Endodermal cell (in vitro differentiated cells): ENCODE measurements around the gene FKBP14. TPM values are rescaled to one million over a fixed set of nuclear protein-coding genes. Genes with fewer than 3 reads are reported as not detected.

Experiments used
- DNase-seq: peaks from one replicate; pipeline ENCODE4 v3.0.0-alpha.2; 2017
- H3K27ac ChIP-seq: 2 replicates; pipeline ENCODE4 v1.5.1; 2013; ENCODE audit warnings: mild to moderate bottlenecking, low read depth, low read length, moderate library complexity
- H3K27me3 ChIP-seq: 2 replicates; pipeline ENCODE4 v1.6.1; 2013; ENCODE audit warnings: mild to moderate bottlenecking, low read length, moderate library complexity; ENCODE audit not compliant: insufficient read depth, control insufficient read depth, poor library complexity, severe bottlenecking
- H3K36me3 ChIP-seq: 2 replicates; pipeline ENCODE4 v1.7.0; 2013; ENCODE audit warnings: mild to moderate bottlenecking, low read length, moderate library complexity; ENCODE audit not compliant: control insufficient read depth, insufficient read depth
- H3K4me1 ChIP-seq: one replicate; pipeline ENCODE4 v1.7.0; 2013; ENCODE audit warnings: low read length; ENCODE audit not compliant: control insufficient read depth, insufficient read depth
- H3K4me3 ChIP-seq: 2 replicates; pipeline ENCODE4 v1.5.1; 2013; ENCODE audit warnings: mild to moderate bottlenecking, low read length, moderate library complexity
- H3K9ac ChIP-seq: 2 replicates; pipeline ENCODE4 v1.6.1; 2013; ENCODE audit warnings: mild to moderate bottlenecking, low read length, moderate library complexity; ENCODE audit not compliant: poor library complexity, severe bottlenecking; ENCODE audit errors: extremely low read depth
- H3K9me3 ChIP-seq: 2 replicates; pipeline ENCODE4 v1.6.1; 2013; ENCODE audit warnings: mild to moderate bottlenecking, low read length, moderate library complexity; ENCODE audit not compliant: control insufficient read depth
- H3K27ac Mint-ChIP-seq: 2 replicates; pipeline ENCODE4 v1.8.0; 2020; ENCODE audit warnings: mixed read lengths
- H3K27me3 Mint-ChIP-seq: 2 replicates; pipeline ENCODE4 v1.8.0; 2021; ENCODE audit warnings: mild to moderate bottlenecking, mixed read lengths; ENCODE audit not compliant: insufficient read depth
- H3K36me3 Mint-ChIP-seq: 2 replicates; pipeline ENCODE4 v1.8.0; 2020; ENCODE audit warnings: low read depth, mixed read lengths
- H3K4me1 Mint-ChIP-seq: 2 replicates; pipeline ENCODE4 v1.8.0; 2020; ENCODE audit warnings: mixed read lengths
- H3K4me3 Mint-ChIP-seq: 2 replicates; pipeline ENCODE4 v1.8.0; 2020; ENCODE audit warnings: mild to moderate bottlenecking, moderate library complexity, mixed read lengths
- H3K9me3 Mint-ChIP-seq: 2 replicates; pipeline ENCODE4 v1.8.0; 2020; ENCODE audit warnings: mild to moderate bottlenecking, mixed read lengths
- WGBS, 2 experiments: methylation state at CpG; one replicate each; pipeline versions ENCODE4 v1.1.5 to v1.1.7; 2013; ENCODE audit warnings: missing lambda C conversion rate in 2 of 2, mixed read lengths in 1 of 2; ENCODE audit not compliant: insufficient coverage in 1 of 2, insufficient read length in 1 of 2; 5-methylcytosine and 5-hydroxymethylcytosine counted together
- total RNA-seq, 2 donors: library from RNA; stranded (reverse); fragmentation: NEBNext Ultra II Directional in 1 of 2; extraction: Animal tissue kit (Norgen Biotek cat#: 25700) in 1 of 2; gene quantifications; 2 replicates in 1 of 2; 3 replicates in 1 of 2; pipeline ENCODE4 v1.2.1, GENCODE V29; 2021
- TF ChIP-seq, protein P1 (sequence below): fragments of 200-600 bp; sonication (generic); conservative IDR thresholded peaks from 2 replicates; pipeline ENCODE4 v1.5.0; 2021; ENCODE audit warnings: antibody characterized with exemption, mild to moderate bottlenecking

FKBP14 gene
- total RNA-seq, 2 donors from 2014 or later: 15.1 to 24.8 TPM

DNA sequence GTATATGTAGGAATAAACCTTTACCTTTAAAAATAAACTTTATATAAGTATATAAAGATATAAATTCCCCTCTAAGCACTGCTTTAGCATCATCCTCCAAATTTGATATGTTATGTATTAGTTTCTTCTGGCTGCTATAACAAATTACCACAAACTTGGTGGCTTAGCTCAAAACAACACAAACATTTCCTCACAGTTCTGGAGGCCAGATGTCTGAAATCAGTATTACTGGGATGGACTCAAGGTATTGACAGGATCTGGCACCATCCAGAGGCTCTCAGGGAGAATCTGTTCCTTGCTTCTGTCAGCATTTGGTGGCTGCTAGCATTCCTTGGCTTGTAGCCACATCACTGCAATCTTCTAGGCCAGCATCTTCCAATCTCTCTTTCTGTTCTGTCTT is 30.2 kb downstream of the FKBP14 start:
- no peak overlapping the region for H3K9ac ChIP-seq
- Mint-ChIP-seq H3K4me3 (no peak overlapping the region), H3K36me3 (peaks cover 6% of the 10 kb centered on the region)

DNA sequence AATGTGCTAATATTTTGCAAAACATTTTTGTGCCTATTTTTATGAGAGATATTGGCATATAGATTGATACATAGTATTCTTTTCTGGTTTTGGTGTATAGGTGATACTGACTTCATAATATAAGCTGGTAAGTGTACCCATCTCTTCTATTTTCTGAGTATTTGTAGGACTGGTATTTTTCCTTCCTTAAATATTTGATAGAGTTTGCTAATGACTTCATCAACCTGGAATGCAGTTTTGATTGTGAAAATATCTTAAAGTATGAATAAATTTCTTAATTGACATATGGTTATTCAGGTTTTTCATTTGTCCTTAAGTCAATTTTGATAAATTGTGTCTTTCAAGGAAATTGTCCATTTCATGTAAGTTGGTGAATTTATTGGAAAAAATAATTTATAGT is 30.9 kb downstream of the FKBP14 start:
- Histone ChIP-seq H3K27me3 (no peaks in the 10 kb centered on the region), H3K9me3 (peaks cover 38% of the 10 kb centered on the region), H3K9ac (no peak overlapping the region), H3K4me3 (no peak overlapping the region), H3K27ac (no peak overlapping the region), H3K4me1 (no peaks in the 10 kb centered on the region), H3K36me3 (no peaks in the 10 kb centered on the region)
- Mint-ChIP-seq H3K36me3 (peaks cover 6% of the 10 kb centered on the region), H3K4me3 (no peak overlapping the region), H3K27me3 (no peaks in the 10 kb centered on the region), H3K4me1 (no peaks in the 10 kb centered on the region), H3K9me3 (peaks cover 44% of the 10 kb centered on the region), H3K27ac (no peak overlapping the region)
- DNase-seq: no peak
- TF ChIP-seq, protein P1, sequence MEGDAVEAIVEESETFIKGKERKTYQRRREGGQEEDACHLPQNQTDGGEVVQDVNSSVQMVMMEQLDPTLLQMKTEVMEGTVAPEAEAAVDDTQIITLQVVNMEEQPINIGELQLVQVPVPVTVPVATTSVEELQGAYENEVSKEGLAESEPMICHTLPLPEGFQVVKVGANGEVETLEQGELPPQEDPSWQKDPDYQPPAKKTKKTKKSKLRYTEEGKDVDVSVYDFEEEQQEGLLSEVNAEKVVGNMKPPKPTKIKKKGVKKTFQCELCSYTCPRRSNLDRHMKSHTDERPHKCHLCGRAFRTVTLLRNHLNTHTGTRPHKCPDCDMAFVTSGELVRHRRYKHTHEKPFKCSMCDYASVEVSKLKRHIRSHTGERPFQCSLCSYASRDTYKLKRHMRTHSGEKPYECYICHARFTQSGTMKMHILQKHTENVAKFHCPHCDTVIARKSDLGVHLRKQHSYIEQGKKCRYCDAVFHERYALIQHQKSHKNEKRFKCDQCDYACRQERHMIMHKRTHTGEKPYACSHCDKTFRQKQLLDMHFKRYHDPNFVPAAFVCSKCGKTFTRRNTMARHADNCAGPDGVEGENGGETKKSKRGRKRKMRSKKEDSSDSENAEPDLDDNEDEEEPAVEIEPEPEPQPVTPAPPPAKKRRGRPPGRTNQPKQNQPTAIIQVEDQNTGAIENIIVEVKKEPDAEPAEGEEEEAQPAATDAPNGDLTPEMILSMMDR: no peak

More for the DNA sequence above, 30.2 kb downstream of the FKBP14 start:
- H3K4me1 ChIP-seq: no peaks in the 10 kb centered on the region
- Mint-ChIP-seq H3K27me3 (no peaks in the 10 kb centered on the region), H3K9me3 (peaks cover 44% of the 10 kb centered on the region), H3K27ac (no peak overlapping the region), H3K4me1 (no peaks in the 10 kb centered on the region)
- no peak overlapping the region for H3K27ac ChIP-seq
- H3K4me3 ChIP-seq: no peak overlapping the region
- DNase-seq: no peak
- TF ChIP-seq, protein P1: no peak
- no peaks in the 10 kb centered on the region for H3K27me3 ChIP-seq
- no peaks in the 10 kb centered on the region for H3K36me3 ChIP-seq
- peaks cover 38% of the 10 kb centered on the region for H3K9me3 ChIP-seq

DNA sequence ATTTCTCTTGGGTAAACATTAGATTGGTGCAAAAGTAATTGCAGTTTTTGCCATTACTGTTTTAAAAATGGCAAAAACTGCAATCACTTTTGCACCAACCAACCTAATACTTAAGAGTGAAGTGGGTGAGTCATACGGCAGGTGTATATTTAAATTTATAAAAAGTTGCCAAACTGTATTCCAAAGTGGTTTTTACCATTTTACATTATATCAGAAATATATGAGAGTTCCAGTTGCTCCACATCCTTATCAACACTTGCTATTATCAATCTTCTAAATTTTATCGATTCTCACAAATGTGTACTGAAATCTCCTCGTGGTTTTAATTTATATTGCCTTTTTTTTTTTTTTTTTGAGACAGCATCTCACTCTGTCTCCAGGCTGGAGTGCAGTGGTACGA is 33.4 kb downstream of the FKBP14 start:
- no peak for DNase-seq
- Mint-ChIP-seq H3K4me1 (peaks cover 4% of the 10 kb centered on the region), H3K27me3 (no peaks in the 10 kb centered on the region), H3K27ac (no peak overlapping the region), H3K4me3 (no peak overlapping the region), H3K36me3 (peaks cover 5% of the 10 kb centered on the region), H3K9me3 (peaks cover 36% of the 10 kb centered on the region)
- Histone ChIP-seq H3K9me3 (peaks cover 38% of the 10 kb centered on the region), H3K4me1 (no peaks in the 10 kb centered on the region), H3K27ac (no peak overlapping the region), H3K9ac (no peak overlapping the region), H3K27me3 (no peaks in the 10 kb centered on the region), H3K4me3 (no peak overlapping the region), H3K36me3 (no peaks in the 10 kb centered on the region)
- TF ChIP-seq, protein P1: no peak
- 92% methylated on average over 3 of the region's 4 CpGs for WGBS, 2 experiments
